Islet precursor cell (in vitro differentiated cells): Measurements from ENCODE around the gene PPL.
A peak's percentile ranks its signal among the peaks of the same experiment; 100 is the strongest.
"Not testable (repeated sequence)": the region's sequence is repeated elsewhere in the genome, so short reads cannot be mapped to it uniquely, and the experiment has no call there.

Experiments used
- DNase-seq: peaks from one replicate; pipeline ENCODE4 v3.0.0-alpha.2; 2018

The PPL gene

DNA sequence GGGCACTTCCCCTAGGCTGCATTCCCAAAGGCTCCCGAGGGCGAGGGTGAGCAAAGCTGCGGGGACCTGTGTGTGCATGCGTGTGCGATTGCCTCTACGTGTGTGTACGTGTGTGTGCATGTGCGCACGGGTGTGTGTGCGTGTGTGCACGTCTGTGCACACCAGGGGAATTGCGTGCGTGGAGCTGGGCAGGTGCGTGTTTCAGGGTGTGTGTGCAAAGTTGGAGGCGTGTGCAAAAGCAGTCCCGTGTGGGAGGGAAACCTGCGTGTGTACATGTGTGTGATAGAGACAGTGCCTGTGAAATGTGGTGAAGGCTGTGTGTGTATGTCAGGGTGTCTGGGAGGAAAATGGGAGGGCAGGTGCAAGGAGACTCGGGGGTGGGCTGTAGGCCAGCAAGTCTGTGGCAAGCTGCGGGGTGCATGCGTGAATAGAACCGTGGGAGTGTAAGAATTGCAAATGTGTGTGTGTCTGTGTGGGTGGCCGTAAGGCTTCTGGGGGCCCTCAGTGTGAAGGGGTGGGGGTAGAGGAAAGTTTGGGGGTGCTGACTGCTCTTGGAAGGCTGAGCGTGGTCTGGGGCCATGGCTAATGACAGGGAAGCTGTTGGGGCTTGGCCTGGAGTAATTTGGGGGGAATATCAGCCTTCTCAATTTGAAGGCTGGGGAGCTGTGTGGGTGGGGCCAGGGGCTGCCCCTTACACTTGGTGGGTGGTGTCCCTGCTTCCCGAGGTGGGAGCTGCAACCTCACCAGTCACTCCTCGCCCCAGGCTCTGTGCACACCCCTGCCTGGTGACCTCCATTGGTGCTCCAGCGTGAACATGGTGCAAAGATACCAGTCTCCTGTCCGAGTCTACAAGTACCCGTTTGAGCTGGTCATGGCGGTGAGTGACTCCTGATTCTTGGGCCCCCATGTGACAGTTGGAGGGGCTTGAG lies 21.8 kb upstream of the PPL start:
- no peak for DNase-seq

DNA sequence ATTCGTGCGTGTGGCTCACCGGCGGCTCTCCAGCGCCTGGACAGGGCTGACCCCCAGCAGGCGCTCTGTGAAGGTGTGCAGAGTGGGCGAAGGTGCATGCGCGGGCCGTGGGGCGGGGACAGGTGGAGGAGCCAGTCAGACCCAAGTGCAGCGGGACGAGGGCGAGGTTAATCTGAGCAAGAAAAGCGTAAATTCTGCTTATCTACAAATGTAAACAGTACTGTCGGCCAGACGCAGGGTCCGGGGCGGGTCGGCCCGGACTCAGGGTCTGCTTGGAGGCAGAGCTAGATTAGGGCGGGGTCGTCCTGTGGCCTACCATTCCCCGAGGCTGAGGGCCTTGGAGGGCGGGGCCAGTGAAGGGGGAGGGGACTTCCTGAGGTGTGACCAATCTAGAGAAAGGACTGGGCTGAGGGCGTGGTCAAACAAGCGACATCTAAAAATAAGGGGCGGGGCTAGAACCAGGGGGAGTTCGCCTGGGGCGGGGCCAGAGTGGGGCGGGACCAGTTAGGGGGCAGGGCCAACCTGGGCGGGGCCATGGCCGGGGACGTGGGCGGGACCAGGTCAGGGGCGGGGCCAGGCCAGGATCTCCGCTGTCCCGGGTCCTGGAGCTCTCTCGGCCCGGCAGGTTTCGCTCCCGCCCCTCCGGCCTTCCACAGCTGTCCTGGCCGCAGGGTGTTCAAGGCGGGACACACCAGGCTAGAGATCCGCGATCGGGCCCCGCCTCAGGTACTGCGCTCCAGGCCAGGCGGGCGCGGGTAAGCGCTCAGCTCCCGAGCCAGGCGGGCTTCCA lies 21.0 kb upstream of the PPL start, which contains the start of gene SEC14L5:
SEC14L5 (plus strand) TSS at position 611 of the 790 bp plus-strand sequence. CDS start 994 bp downstream, outside the sequence.
- DNase-seq = peak; percentile 100

GRCh38 chr16:4957420-4957719 lies 20.4 kb upstream of the PPL start:
- DNase-seq = no peak

DNA sequence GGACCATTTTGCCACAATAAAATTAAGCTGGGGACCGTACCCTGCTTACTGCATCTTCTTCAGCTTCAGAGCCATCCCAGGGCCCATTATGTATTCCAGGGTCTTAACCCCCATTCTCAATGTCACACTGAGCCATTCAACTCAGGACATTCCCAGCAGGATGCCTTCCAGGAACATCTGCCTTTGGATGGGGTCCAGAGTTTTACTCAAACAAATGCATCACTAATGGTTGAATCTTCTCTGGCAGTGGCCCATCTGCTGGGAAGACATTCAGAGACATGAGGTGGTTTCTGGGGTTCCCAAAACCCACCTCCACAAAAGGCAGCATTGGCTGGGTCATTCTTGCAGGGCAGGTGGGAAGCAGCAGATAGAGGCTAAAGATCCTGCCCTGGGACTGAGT lies 17.8 kb upstream of the PPL start:
- no peak for DNase-seq

- DNase-seq = not testable (repeated sequence)
These were observed 14.6 kb upstream of the PPL start for GRCh38 chr16:4951583-4951982.

GRCh38 chr16:4949986-4950385 lies 13.0 kb upstream of the PPL start:
- DNase-seq = no peak

GRCh38 chr16:4948903-4949766 lies 12.2 kb upstream of the PPL start:
- no peak for DNase-seq

- peak; percentile 78 for DNase-seq
These were observed 11.0 kb upstream of the PPL start for GRCh38 chr16:4947722-4948503.

DNA sequence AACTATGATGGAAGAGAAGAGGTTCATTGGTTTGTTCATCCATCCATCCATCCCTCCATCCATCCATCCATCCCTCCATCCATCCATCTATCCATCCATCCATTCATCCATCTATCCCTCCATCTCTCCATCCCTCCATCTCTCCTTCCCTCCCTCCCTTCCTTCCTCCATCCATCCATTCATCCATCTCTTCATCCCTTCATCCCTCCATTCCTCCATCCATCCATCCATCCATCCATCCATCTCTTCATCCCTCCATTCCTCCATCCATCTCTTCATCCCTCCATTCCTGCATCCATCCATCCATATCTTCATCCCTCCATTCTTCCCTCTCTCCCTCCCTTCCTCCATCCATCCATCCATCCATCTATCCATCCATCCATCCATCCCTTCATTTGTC lies 10.0 kb upstream of the PPL start:
- DNase-seq = no peak

- peak; percentile 82 for DNase-seq
These were observed 8.9 kb upstream of the PPL start for GRCh38 chr16:4945560-4946502.

GRCh38 chr16:4944333-4945281 lies 7.7 kb upstream of the PPL start:
- DNase-seq = peak; percentile 98

- no peak for DNase-seq
These were observed 5.5 kb upstream of the PPL start for GRCh38 chr16:4942481-4942880.

GRCh38 chr16:4940719-4941118 lies 3.8 kb upstream of the PPL start:
- no peak for DNase-seq

DNA sequence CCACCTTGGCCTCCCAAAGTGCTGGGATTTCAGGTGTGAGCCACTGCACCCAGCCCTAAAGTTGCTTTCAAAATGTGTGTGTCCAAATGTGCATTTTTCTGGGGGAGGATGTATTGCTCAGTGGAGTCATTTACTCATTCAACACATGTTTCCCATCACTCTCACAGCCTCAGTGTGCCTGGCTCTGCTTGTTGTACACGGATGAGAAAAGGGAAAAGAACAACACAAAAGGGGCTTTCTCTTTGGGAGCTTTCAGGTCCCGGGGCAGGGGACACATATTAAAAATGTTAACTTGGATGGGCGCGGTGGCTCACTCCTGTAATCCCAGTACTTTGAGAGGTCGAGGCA lies 1.7 kb upstream of the PPL start:
- DNase-seq = no peak

DNA sequence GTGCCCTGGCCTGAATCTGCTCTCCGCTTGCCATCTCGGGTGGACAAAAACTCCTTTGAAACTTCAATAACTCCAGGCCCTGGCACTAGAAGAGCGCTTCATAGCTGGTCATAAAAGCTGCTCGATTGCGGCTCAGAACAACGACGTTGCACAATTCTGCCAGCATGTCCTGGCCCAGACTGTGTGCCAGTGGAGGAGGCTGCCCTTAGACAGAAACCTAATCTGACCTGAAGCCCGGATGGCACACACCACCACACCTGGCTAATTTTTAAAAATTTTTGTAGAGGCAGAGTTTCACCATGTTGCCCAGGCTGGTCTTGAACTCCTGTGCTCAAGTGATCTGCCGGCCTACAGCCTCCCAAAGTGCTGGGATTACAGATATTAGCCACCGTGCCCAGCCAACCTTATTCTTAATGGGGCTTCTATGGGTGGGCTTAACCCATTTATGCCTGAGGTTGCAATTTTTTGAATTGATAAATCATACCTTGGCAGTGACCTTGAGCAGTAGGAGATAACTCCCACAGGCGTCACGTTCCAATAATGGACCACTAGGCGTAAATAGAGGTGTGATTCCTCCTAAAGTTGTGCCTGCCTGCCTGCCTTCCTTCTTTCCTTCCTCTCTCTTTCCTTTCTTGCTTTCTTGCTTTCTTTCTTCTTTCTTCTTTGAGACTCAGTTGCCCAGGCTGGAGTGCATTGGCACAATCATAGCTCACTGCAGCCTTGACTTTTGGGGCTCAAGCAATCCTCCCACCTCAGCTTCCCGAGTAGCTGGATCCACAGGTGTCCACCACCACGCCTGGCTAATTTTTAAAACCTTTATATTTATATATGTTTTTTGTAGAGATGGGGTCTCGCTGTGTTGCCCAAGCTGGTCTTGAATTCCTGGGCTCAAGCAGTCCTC lies 1.1 kb upstream of the PPL start:
- DNase-seq = no peak

DNA sequence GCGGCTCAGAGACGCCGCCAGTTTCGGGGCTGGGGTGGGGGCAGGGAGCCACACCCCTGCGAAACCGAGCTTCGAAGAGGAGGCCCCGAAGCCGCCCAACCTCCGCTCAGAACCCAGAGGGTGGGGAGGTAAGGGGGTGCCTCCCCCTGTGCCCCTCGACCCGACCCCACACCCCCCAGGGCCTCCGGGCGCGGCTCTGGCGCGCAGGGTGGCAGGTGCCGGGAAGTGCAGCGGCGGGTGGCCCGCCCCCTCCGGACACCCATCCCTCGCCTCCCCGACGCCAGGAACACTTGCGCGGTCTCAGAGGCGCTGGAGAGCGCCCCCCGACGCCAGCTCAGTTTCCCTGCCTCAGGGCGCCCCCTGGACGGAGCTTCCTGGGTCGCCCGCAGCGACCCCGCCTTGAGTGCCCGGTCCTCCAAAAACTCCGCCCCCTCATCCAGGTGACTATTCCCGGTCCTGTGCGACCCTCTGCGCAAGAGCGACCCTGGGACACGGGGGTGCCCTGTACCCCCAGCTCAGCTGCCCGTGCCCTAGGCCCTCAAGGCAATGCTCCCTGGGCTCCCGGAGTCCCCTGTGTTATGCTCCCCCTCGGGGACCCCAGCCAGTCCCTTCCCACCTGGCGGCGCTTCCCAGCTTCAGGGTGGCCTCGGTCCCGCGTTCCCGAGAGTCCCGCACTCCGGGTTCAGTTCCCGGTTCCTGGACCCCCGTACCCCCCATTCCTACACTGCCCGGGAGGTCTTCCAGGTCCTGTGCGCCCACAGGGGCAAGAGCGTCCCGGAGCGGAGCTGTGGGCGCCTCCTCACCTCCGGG lies 562 bp downstream of the PPL start:
- peak; percentile 73 for DNase-seq

DNA sequence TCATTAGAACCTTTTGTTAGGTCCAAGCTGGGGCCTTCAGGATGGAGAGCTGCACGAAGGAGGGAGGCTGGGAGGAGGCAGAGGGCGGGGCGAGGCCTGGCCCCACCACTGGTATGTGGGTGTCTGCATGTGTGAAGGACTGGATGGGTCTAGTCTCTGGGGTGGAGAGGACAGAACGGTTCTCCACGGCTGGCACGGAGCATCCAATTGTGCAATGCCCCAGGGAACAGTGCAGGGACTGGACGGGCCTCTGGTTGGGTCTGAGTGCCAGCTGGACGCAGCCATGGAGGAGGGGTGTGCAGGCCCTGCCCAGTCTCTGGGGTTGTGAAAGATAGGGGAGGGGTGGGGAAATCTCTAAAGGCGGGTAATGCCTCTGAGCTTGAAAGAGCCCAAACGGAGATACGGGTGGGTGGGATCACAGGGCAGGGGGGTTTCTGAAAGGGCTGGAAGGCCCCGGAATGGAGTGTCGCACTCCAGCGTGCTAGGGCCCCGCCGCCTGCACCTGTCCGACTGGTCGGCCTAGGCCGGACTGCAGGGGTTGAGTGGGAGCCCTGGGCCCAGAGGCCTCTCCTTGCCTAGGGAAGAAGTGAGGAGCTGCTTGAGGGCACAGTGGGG lies 1.6 kb downstream of the PPL start:
- DNase-seq = no peak

GRCh38 chr16:4934591-4934990 lies 2.4 kb downstream of the PPL start:
- DNase-seq = no peak
